Activated CD4-positive, alpha-beta T cell treated with anti-CD3 and anti-CD28 coated beads, Interleukin-2, amount 50 U/mL, for 16 hours (primary cell): ENCODE data around the gene ASH1L.
"Not testable (repeated sequence)": the region's sequence is repeated elsewhere in the genome, so short reads cannot be mapped to it uniquely, and the experiment has no call there.

ENCODE experiments used
- DNase-seq: peaks from one replicate; pipeline ENCODE4 v3.0.0-alpha.2; 2020

ASH1L gene

DNA sequence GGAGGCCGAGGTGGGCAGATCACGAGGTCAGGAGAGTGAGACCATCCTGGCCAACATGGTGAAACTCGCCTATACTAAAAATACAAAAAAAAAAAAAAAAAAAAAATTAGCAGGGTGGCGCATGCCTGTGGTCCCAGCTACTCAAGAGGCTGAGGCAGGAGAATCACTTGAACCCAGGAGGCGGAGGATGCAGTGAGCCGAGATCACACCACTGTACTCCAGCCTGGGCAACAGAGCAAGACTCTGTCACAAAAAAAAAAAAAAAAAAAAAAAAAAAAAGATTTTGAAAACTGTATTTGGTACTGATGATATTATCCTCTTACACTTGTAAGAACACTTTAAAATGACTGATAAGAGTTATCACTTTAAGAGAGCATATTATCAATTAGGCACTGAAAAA is 74.2 kb downstream of the ASH1L start:
- not testable (repeated sequence) for DNase-seq

DNA sequence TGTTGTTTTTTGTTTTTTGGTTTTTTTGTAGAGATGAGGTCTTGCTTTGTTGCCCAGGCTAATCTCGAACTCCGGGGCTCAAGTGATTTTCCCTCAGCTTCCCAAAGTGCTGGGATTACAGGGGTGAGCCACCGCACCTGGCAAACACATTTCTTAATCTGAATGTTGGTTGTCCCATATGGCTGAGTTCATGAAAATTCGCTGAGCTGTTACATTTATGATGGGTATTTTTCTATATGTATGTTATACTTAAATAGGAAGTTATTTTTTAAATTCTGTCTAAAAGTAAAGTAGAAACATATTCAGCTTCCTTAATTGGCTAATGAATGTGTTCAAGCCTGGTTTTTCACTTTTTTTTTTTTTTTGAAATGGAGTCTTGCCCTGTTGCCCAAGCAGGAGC is 75.1 kb downstream of the ASH1L start:
- no peak for DNase-seq

DNA sequence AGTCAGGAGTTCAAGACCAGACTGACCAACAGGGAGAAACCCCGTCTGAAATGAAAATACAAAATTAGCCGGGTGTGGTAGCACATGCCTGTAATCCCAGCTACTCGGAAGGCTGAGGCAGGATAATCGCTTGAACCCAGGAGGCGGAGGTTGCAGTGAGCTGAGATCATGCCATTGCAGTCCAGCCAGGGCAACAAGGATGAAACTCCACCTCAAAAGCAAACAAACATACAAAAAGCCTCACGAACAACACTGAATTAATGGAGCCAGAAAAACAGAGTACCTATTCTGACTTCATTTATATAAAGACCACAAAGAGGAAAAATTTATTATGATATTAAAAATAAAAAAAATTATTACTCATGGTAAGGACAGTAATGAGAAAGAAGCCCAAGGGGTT is 75.7 kb downstream of the ASH1L start:
- DNase-seq, result not testable (repeated sequence)

DNA sequence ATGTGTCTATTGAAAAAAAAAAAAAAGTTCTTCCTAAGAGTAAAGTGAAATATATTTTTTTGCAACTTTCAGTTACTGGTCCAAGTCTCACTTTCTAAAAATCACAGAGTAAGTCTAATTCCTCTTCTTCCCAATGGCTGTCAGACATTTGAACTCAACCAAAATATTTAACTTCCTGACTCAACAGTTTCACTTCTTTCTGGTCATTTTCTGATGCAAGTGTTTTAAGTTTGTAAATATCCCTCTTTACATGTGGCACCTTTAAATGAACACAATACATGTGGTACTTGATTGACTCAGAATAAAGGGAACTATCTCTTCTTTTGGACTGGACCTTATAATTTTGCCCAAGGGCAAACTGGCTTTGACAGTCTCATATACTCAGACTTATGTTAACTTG is 76.7 kb downstream of the ASH1L start:
- no peak for DNase-seq

DNA sequence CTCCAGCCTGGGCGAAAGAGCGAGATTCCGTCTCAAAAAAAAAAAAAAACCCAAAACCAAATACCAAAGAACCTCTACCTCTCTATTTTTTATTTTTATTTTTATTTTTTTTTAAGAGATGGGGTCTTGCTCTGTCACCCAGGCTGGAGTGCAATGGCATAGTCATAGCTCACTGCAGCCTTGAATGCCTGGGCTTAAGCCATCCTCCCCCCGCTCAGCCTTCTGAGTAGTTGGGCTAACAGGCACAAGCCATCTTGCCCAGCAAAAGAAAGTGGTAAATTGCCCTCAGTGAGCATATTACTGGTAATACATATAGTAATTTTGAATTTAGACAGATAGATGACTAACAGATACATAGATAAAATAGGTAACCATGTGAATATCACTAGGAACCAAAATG is 77.4 kb downstream of the ASH1L start:
- no peak for DNase-seq

DNA sequence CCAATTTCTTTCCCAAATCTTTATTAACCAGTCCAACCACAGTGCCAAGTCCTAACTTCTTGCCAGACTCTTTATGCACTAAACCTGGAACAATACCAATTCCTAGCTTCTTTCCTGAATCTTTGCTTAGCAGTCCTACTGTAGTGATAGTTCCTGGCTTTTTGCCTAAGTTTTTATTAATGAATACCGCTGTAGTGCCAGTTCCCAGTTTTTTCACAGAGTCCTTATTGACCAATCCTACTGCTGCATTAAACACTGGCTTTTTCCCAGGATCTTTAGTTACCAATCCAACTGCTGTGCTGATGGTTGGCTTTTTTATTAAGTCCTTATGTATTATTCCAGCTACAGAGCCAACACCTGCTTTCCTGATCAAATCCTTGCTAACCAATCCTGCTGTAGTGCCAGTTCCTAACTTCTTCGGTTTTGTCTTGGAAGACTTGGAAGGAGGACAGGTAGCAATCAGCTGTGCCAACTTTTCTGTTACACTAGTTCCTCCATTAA is 80.8 kb downstream of the ASH1L start:
- no peak for DNase-seq

DNA sequence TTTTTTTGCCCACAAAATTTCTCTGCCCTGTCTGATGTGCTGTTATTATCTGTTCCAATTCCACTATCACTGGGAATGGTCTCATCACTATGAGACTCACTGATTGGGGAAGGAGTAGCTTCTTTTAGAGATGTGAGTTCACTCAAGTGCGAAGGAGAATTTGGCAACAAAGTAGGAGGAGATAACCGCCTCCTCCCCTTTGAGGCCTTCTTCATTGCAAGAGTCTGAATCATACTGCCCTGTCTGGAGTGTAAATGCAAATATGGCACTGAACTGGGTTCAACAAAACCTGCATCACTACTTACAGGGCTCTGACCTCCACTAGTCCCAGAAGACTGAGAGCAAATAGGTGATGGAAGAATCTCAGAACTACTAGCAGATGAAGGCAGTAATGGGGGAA is 83.4 kb downstream of the ASH1L start:
- no peak for DNase-seq

DNA sequence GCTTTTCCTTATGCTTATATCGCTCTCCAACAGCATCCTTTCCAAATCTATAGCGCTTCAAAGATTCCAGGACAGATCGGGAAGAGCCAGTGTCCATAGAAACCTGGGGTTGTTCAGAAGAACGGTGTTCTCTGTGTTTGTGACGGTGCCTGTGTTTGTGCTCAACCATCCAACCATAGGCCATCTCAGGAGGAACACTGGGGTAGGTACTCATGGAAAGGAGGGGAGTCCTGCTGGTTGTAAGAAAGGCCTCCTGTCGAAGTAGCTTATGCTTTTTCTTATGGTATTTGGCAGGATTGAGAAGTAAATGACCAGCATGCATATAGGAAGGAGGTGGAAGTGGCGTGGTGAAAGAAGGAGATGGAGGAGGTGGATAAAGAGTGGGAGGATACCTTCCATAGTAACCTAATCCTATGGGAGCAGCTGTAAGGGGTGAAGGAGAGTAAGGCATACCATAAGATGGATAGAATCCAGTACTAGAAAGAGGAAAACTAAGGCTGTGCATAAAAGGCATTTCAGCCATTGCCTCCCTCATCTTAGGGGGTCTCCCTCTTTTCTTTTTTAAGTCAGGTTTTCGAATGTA is 84.2 kb downstream of the ASH1L start:
- no peak for DNase-seq

DNA sequence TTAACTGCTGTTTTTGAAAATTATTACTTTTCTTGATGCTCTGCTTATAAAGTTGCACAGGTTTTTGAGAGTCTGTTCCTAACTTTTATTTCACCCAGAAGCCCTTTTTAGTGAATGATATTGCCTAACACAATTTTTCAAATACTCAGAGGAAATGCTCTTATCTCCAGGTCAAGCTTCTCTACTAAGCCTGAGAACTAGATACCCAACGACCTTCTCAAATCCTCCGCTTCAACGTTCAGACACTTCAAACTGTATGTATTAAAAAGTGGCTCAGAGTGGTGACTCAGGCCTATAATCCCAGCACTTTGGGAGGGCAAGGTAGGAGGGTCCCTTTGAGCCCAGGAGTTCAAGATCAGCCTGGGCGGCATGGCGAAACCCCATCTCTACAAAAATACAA is 88.5 kb downstream of the ASH1L start:
- no peak for DNase-seq

DNA sequence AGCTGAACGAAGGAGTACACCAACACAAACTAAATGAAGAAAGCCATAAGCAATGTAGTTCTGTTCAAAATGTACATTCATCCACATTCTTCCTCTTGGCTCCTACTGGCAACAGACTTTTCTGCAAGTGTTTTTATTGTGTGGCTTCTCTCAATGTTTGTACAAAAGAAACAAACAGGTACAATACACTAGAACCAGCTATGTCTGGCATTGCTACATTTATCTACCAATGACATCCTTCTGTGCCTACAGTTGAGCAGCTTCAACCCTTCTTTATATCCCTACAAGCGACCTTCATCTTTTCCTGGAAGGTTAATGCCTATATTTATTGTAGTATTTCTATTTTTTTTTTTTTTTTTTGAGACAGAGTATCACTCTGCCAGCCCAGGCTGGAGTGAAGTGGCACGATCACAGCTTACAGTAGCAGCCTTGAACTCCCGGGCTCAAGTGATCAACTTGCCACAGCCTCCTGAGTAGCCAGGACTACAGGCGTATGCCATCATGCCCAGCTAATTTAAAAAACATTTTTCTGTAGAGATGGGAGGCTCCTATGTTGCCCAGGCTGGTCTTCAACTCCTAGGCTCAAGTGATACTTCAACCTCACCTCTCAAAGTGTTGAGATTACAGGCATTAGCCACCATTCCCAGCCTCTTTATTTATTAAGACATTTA is 89.3 kb downstream of the ASH1L start:
- no peak for DNase-seq

DNA sequence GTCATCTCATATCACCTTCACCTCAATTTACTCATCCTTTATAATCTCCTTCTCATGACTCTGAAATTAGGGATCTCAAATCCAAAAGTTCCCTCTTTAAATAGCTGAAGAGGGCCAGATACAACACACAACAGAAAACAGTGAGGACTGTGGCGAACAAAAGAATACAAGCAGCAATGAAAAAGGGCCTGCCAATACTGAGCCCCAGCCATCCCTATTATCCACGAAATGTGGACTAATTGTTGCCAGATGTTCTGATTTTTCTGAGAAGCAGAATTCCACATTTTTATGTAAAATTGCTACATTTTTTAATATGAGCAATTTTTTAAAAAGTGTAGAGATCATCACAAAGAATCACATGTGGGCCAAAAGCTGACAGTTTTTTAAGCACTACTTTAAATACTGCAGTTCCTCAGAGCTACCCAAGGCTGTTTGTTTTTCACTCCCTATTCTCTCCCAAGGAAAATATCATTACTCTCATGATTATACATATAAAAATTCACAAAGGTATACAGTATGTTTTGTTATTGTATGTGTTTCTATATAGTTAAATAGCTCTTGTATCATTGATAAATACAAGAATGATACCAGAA is 90.0 kb downstream of the ASH1L start:
- DNase-seq, result no peak

DNA sequence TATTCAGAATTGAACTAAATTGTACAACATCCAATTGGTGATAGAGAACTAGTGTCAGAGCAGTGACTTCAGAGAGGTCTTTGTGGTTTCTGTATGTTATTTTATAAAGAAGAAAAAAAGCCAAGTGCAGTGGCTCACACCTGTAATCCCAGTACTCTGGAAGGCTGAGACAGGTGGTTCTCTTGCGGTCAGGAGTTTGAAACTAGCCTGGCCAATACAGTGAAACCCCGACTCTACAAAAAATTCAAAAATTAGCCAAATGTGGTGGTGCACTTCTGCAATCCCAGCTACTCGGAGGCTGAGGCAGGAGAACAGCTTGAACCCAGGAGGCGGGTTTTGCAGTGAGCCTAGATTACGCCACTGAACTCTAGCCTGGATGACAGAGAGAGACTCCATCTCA is 90.7 kb downstream of the ASH1L start:
- no peak for DNase-seq

DNA sequence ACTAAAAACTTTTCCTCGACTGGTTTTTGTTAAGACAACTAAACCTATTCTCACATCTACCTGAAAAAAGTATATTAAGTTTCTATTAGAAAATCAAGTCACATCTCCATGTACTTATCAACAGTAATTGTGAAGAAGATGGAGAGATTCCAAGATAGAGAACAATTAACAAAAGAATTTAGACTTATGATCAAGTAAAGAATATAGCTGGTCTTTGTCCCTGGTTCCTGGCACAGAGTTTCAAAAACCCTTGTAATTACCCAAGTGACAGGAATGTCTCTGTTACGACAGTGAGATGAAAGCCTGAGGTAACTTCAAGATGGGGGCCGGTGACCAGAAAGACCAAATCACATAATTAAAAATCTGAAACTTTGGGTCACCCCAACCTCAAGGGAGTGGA is 91.6 kb downstream of the ASH1L start:
- no peak for DNase-seq

DNA sequence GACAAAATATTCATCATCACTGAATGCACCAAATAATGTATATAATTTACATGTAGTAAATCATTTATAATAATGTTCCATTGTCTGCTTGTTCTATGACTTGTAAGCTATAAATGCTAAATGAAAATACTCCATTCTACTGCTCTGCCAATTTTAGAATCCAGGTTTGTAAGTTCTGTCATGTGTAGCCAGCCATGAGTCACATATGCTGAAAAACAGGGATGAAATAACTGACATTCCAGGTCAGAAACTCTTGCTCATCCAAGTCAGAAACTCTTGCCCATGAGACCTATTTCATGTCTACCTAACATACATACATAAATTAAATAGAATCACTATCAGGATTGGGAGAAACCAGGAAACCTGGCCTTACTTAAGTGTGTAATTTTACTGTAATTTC is 95.6 kb downstream of the ASH1L start:
- DNase-seq, result no peak

DNA sequence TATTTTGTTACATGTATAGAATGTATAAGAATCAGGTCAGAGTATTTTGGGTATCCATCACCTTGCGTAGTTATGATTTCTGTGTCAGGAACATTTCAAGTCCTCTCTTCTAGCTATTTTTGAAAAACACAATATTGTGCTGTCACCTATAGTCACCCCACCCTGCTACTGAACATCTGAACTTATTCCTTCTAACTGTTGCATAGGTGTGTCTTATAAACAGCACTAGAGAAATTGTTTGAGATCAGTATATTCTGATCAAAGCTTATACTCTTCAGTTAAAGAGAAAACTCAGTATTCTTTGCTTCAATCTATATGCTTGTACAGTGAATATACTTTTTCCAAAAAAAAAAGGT is 96.0 kb downstream of the ASH1L start:
- no peak for DNase-seq

DNA sequence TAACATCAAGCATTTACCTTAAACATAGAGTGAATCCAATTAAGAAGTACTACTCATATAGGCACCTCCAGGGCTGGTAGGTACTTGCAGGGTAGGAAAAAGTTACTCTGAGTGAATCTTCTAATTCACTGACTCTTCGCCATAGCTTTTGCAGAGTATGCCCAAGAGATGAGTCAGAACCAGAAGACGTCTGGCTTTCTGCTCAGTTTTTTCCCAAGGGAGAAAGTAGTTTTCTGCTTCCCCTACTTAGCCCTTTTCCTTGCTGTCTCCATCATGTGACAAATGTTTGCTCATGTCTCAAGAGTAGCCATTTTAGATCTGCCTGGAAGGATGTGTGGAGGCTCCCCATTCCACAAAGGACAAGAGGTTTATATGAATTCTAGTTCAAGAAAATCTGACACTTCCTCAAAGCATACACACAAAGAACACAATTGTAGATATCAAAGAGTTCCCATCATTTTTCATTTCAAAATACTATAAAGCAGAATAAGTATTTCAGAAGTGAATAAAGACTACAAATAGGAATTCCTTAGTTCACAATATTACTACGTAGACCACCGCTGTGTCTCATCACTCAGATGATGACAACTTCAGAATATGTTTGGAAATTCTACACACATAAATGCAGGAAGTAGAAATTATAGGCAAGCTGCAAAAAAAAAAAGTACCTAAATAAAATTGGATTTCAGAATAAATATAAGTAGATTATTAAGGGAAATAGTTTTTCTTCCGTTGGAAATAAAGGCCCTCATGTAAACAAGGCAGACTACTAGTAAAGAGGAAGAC is 98.5 kb downstream of the ASH1L start:
- no peak for DNase-seq

DNA sequence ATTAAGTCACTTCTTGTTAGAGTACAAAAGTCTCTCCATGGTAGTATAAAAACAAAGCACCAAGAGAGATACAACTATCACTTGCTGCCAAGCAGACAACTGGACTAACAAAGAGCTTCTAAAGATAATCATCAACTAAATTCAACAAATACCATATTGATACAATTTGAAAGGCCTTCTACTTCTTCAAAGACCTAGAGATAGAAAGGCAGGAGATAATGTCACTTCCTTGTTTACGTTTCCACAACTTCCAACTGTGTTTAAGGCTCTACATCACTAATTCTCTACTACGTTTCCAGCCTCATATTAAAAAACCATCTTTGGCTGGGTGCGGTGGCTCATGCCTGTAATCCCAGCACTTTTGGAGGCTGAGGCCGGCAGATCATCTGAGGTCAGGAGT is 104.5 kb downstream of the ASH1L start:
- DNase-seq, result no peak

DNA sequence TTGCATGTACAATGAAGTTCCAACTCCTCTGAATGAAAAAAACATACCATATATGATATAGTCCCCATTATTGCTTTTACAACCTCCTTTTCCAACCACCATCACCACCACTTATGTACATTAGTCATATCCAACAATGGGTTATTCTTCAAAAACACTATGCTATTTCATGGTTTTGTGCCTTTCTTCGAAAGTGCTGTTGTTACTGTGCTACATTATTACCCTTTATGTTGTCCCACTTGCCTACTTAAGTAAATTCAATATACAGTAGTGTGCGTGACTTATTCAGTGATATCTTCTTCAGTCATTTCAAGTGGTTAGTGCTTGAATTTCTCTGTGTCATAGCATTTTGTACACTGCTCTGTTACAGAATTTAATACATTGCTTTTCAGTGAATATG is 105.3 kb downstream of the ASH1L start:
- no peak for DNase-seq

DNA sequence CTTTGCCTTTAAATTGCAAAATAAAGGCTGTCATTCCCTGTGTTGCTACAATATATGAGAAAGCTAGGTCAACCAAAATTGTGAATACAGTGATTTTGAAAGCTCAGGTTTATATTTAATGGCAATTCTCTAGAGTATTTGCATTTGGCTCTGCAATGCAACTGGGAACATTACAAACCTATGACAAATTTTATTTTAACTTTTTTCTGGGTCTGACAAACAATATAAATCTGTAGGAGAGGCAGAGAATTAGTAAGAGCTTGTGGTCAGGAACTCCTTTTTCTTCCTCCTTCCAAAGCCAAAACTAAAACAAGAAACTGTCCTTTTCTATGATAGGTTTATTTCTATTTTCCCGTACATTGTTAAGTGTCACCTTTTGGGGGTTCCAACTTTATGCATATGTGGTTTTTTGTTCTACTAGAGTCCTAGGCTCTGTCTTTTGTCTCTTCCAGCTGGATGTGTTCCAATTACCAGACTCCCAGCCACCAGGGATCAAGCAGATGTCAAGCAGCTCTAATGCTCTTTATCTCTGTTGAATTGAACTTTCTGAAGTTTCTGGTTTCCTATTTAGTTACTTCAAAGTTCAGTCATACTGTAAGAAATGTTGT is 106.9 kb downstream of the ASH1L start:
- no peak for DNase-seq

DNA sequence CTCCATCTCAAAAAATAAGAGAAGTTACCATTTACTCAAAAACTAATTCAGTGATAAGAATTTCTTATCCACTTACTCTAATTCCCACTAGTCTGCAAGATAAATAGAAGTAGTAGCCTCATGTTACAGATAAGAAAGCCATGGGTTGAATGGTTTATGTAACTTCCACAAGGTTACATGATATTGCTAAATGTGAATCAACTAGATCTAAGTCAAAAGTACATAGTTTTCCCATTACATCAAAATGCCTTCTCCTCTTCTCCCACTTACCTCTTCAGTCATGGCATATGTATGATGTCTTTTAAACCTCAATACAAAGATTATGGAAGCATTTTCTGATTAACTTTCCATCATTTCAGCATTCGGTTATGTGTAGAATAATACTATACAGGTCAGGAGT is 108.5 kb downstream of the ASH1L start:
- no peak for DNase-seq

DNA sequence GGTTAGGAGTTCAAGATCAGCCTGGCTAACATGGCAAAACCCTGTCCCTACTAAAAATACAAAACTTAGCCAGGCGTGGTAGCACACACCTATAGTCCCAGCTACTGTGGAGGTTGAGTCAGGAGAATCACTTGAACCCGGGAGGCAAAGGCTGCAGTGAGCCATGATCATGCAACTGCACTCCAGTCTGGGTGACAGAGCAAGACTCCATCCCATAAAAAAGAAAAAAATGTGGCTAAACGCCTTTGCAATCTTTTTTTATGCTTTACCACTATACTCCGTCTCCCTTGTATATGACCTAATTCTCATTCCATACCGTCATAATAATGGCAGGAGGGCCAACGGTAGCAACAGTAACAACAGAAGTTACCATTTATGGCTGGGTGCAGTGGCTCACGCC is 109.5 kb downstream of the ASH1L start:
- no peak for DNase-seq

DNA sequence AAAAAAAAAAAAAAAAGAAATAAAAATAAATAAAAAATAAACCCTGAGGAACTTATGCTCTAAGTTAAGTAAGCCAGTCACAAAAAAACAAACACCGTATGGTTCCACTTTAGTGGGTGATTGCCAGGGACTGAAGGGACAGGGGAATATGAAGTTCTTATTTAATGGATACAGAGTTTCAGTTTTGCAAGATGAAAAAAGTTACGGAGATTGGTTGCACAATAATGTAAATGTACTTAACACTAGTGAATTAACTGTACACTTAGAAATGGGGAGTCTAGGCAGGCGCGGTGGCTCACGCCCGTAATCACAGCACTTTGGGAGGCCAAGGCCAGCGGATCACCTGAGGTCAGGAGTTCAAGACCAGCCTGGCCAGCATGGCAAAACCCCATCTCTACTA is 111.4 kb downstream of the ASH1L start:
- DNase-seq, result no peak

DNA sequence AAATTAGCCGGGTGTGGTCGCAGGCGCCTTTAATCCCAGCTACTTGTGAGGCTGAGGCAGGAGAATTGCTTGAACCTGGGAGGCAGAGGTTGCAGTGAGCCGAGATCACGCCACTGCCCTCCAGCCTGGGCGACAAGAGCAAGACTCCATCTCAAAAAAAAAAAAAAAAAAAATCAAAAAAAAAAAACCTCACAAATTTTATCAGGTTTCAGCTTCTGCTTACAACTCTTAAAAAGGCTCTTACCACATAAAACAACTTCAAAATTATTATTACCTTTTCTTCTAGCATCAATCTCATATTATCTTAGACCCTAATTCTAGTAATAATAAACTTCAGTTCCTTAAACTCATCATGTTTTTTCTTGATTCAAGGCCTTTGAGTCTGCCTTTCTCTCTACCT is 120.2 kb downstream of the ASH1L start:
- DNase-seq, result not testable (repeated sequence)

DNA sequence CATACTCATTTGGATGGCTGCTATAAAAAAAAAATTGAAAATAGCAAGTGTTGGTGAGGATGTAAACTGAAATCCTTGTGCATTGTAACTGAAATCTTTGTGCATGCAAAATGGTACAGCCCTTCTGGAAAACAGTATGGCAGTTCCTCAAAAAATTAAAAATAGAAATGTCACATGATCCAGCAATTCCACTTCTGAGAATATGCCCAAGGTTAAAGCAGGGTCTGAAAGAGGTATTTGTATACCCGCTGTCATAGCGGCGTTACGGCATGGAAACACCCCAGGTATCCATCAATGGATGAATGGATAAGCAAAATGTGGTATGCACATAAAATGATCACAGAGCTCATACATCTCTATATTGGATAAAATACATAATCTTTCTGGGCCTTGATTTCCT is 125.2 kb downstream of the ASH1L start:
- DNase-seq, result no peak
